Liver (tissue), 9 donors: Measurements from ENCODE around the gene MRGPRX2. TPM values are rescaled to one million over a fixed set of nuclear protein-coding genes. Genes with fewer than 3 reads are reported as not detected.

Source experiments
- DNase-seq: peaks from one replicate; pipeline ENCODE4 v3.0.0-alpha.2; 2017; ENCODE audit warnings: low spot score
- H3K27ac ChIP-seq, 2 donors: one replicate each; pipeline ENCODE4 v1.7.0; 2013; ENCODE audit warnings: inconsistent platforms in 2 of 2, low read length in 2 of 2, control low read depth in 1 of 2, low read depth in 1 of 2, mild to moderate bottlenecking in 1 of 2
- H3K27me3 ChIP-seq, 4 donors: one replicate each; pipeline versions ENCODE4 v1.6.1 to v1.7.0; 2013; ENCODE audit warnings: low read length in 3 of 4, inconsistent platforms in 1 of 4, mild to moderate bottlenecking in 1 of 4, moderate library complexity in 1 of 4; ENCODE audit not compliant: control insufficient read depth in 4 of 4, insufficient read depth in 4 of 4
- H3K36me3 ChIP-seq, 4 donors: one replicate each; pipeline versions ENCODE4 v1.6.1 to v1.7.0; 2013; ENCODE audit warnings: low read length in 3 of 4, mild to moderate bottlenecking in 3 of 4, low read depth in 1 of 4, moderate library complexity in 1 of 4; ENCODE audit not compliant: control insufficient read depth in 4 of 4, insufficient read depth in 3 of 4
- H3K4me1 ChIP-seq, 4 donors: one replicate each; pipeline versions ENCODE4 v1.6.1 to v1.7.0; 2013; ENCODE audit warnings: low read length in 3 of 4, mild to moderate bottlenecking in 3 of 4, moderate library complexity in 1 of 4; ENCODE audit not compliant: control insufficient read depth in 4 of 4, insufficient read depth in 4 of 4
- H3K4me3 ChIP-seq, 3 donors: one replicate each; pipeline versions ENCODE4 v1.6.1 to v1.7.0; 2013; ENCODE audit warnings: low read length in 3 of 3, control low read depth in 1 of 3, low read depth in 1 of 3, mild to moderate bottlenecking in 1 of 3
- H3K9ac ChIP-seq, 2 donors: one replicate each; pipeline ENCODE4 v1.7.0; 2013; ENCODE audit warnings: low read length in 2 of 2, mild to moderate bottlenecking in 2 of 2, moderate library complexity in 2 of 2, control low read depth in 1 of 2, low read depth in 1 of 2
- H3K9me3 ChIP-seq, 4 donors: one replicate each; pipeline versions ENCODE4 v1.6.1 to v1.7.0; 2013; ENCODE audit warnings: low read length in 3 of 4; ENCODE audit not compliant: control insufficient read depth in 4 of 4
- CTCF ChIP-seq: fragments of 150-350 bp; IDR thresholded peaks from 2 replicates; pipeline ENCODE4 v1.5.1; 2017; ENCODE audit warnings: improper control_type of control experiment, low read depth, low read length; ENCODE audit not compliant: missing input control
- EGR1 ChIP-seq, 2 donors: IDR thresholded peaks; 2 replicates each; pipeline ENCODE4 v1.6.1; 2016 to 2018; ENCODE audit warnings: antibody characterized with exemption in 2 of 2, low read depth in 2 of 2
- FOXA1 ChIP-seq: IDR thresholded peaks from 2 replicates; pipeline ENCODE4 v1.6.1; 2016; ENCODE audit warnings: antibody characterized with exemption
- FOXA2 ChIP-seq: IDR thresholded peaks from 2 replicates; pipeline ENCODE4 v1.6.1; 2016; ENCODE audit warnings: antibody characterized with exemption
- GABPA ChIP-seq, 2 donors: IDR thresholded peaks in 1 of 2; conservative IDR thresholded peaks in 1 of 2; 2 replicates each; pipeline ENCODE4 v1.6.1; 2016; ENCODE audit warnings: antibody characterized with exemption in 2 of 2, mild to moderate bottlenecking in 1 of 2, moderate library complexity in 1 of 2
- HNF4A ChIP-seq, 2 donors: conservative IDR thresholded peaks; 2 replicates each; pipeline ENCODE4 v1.6.1; 2016; ENCODE audit warnings: antibody characterized with exemption in 2 of 2, mild to moderate bottlenecking in 2 of 2
- HNF4G ChIP-seq: IDR thresholded peaks from 2 replicates; pipeline ENCODE4 v1.6.1; 2016; ENCODE audit warnings: antibody characterized with exemption
- JUND ChIP-seq, 2 donors: IDR thresholded peaks; 2 replicates each; pipeline ENCODE4 v1.6.1; 2016; ENCODE audit warnings: antibody characterized with exemption in 2 of 2
- NR2F2 ChIP-seq: IDR thresholded peaks from 2 replicates; pipeline ENCODE4 v1.6.1; 2016; ENCODE audit warnings: antibody characterized with exemption
- RAD21 ChIP-seq, 2 donors: IDR thresholded peaks; 2 replicates each; pipeline ENCODE4 v1.6.1; 2016; ENCODE audit warnings: antibody characterized with exemption in 2 of 2, mild to moderate bottlenecking in 2 of 2
- RXRA ChIP-seq, 2 donors: IDR thresholded peaks; 2 replicates each; pipeline ENCODE4 v1.6.1; 2017 to 2018; ENCODE audit warnings: antibody characterized with exemption in 2 of 2, mild to moderate bottlenecking in 1 of 2
- SP1 ChIP-seq: IDR thresholded peaks from 2 replicates; pipeline ENCODE4 v1.6.1; 2018; ENCODE audit warnings: antibody characterized with exemption, mild to moderate bottlenecking
- TAF1 ChIP-seq: conservative IDR thresholded peaks from 2 replicates; pipeline ENCODE4 v1.6.1; 2016; ENCODE audit warnings: antibody characterized with exemption, mild to moderate bottlenecking
- YY1 ChIP-seq: IDR thresholded peaks from 2 replicates; pipeline ENCODE4 v1.6.1; 2016; ENCODE audit warnings: antibody characterized with exemption, mild to moderate bottlenecking
- WGBS: extraction: QIAGEN DNeasy Blood & Tissue Kit; methylation state at CpG from one replicate; pipeline ENCODE4 v1.1.7; 2013; 5-methylcytosine and 5-hydroxymethylcytosine counted together
- polyA plus RNA-seq, 2 donors: library from polyadenylated mRNA; stranded (reverse) in 1 of 2; unstranded in 1 of 2; fragments of 200-250 nt in 1 of 2; fragments of >200 nt in 1 of 2; fragmentation: Nextera tagmentation in 1 of 2; extraction: Ambion mirVana in 1 of 2; gene quantifications; one replicate each; pipeline versions ENCODE4 v1.2.1 to v1.2.3, GENCODE V29; 2013 to 2015
- total RNA-seq, 2 donors: library from RNA; depleted of rRNA; stranded (reverse); fragments of >200 nt; gene quantifications; one replicate each; pipeline ENCODE4 v1.2.3, GENCODE V29; 2014
- TF ChIP-seq, protein P1 (sequence below): IDR thresholded peaks from 2 replicates; pipeline ENCODE4 v1.6.1; 2016; ENCODE audit warnings: antibody characterized with exemption
- TF ChIP-seq, protein P2 (sequence below): IDR thresholded peaks from 2 replicates; pipeline ENCODE4 v1.6.1; 2016; ENCODE audit warnings: antibody characterized with exemption
- TF ChIP-seq, protein P3 (sequence below): IDR thresholded peaks from 2 replicates; pipeline ENCODE4 v1.6.1; 2016; ENCODE audit warnings: antibody characterized with exemption, mild to moderate bottlenecking
- TF ChIP-seq, protein P4 (sequence below): IDR thresholded peaks from 2 replicates; pipeline ENCODE4 v1.6.1; 2016; ENCODE audit warnings: antibody characterized with exemption
- donor health status: healthy.
- donor health status: healthy.
- donor health status: healthy.
- donor health status: healthy.
- donor health status: healthy.

MRGPRX2 gene
- total and polyA plus RNA-seq, 4 donors: not detected

DNA sequence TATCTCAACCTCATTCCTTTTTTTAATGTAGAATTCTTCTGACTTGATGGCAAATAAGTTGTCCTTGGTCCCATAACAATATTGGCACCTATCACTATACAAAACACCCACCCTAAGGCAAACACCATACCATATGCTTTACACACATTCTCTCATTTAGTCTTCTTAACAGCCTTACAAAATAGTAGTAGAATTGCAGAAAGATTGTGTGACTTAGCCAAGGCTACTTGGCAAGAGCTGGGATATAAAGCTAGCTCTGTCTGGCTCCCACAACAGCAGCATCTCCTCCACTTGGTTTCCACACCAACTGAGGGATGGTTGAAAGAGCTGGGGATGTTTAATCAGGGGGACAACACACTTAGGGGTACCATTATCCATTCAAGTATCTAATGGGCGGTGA is 46.6 kb upstream of the MRGPRX2 start:
- no peak for TF ChIP-seq TAF1
- no peak for TF ChIP-seq RAD21 (IDR thresholded peaks at IDR 0.05)
- TF ChIP-seq, protein P1, sequence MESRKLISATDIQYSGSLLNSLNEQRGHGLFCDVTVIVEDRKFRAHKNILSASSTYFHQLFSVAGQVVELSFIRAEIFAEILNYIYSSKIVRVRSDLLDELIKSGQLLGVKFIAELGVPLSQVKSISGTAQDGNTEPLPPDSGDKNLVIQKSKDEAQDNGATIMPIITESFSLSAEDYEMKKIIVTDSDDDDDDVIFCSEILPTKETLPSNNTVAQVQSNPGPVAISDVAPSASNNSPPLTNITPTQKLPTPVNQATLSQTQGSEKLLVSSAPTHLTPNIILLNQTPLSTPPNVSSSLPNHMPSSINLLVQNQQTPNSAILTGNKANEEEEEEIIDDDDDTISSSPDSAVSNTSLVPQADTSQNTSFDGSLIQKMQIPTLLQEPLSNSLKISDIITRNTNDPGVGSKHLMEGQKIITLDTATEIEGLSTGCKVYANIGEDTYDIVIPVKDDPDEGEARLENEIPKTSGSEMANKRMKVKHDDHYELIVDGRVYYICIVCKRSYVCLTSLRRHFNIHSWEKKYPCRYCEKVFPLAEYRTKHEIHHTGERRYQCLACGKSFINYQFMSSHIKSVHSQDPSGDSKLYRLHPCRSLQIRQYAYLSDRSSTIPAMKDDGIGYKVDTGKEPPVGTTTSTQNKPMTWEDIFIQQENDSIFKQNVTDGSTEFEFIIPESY: no peak
- no peak for TF ChIP-seq NR2F2
- no peak for TF ChIP-seq HNF4G
- TF ChIP-seq, protein P2, sequence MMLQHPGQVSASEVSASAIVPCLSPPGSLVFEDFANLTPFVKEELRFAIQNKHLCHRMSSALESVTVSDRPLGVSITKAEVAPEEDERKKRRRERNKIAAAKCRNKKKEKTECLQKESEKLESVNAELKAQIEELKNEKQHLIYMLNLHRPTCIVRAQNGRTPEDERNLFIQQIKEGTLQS: no peak
- TF ChIP-seq RXRA (IDR thresholded peaks at IDR 0.05): no peak
- TF ChIP-seq JUND (IDR thresholded peaks at IDR 0.05): no peak
- TF ChIP-seq, protein P3, sequence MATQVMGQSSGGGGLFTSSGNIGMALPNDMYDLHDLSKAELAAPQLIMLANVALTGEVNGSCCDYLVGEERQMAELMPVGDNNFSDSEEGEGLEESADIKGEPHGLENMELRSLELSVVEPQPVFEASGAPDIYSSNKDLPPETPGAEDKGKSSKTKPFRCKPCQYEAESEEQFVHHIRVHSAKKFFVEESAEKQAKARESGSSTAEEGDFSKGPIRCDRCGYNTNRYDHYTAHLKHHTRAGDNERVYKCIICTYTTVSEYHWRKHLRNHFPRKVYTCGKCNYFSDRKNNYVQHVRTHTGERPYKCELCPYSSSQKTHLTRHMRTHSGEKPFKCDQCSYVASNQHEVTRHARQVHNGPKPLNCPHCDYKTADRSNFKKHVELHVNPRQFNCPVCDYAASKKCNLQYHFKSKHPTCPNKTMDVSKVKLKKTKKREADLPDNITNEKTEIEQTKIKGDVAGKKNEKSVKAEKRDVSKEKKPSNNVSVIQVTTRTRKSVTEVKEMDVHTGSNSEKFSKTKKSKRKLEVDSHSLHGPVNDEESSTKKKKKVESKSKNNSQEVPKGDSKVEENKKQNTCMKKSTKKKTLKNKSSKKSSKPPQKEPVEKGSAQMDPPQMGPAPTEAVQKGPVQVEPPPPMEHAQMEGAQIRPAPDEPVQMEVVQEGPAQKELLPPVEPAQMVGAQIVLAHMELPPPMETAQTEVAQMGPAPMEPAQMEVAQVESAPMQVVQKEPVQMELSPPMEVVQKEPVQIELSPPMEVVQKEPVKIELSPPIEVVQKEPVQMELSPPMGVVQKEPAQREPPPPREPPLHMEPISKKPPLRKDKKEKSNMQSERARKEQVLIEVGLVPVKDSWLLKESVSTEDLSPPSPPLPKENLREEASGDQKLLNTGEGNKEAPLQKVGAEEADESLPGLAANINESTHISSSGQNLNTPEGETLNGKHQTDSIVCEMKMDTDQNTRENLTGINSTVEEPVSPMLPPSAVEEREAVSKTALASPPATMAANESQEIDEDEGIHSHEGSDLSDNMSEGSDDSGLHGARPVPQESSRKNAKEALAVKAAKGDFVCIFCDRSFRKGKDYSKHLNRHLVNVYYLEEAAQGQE: no peak
- no peak for TF ChIP-seq FOXA2
- WGBS: 98% methylated on average over 1 of the region's 1 CpG

GRCh38 chr11:19105011-19105410 is 44.5 kb upstream of the MRGPRX2 start:
- H3K36me3 ChIP-seq: no peaks in the 10 kb centered on the region
- H3K9ac ChIP-seq: no peak overlapping the region
- WGBS: 78% methylated on average over 1 of the region's 1 CpG
- no peaks in the 10 kb centered on the region for H3K27me3 ChIP-seq
- no peak overlapping the region for H3K4me3 ChIP-seq
- no peak for DNase-seq
- H3K27ac ChIP-seq: no peak overlapping the region
- TF ChIP-seq TAF1: no peak
- TF ChIP-seq, protein P4, sequence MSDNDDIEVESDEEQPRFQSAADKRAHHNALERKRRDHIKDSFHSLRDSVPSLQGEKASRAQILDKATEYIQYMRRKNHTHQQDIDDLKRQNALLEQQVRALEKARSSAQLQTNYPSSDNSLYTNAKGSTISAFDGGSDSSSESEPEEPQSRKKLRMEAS: no peak
- TF ChIP-seq RAD21 (IDR thresholded peaks at IDR 0.05): no peak
- TF ChIP-seq NR2F2: no peak
- TF ChIP-seq RXRA (IDR thresholded peaks at IDR 0.05): no peak
- no peak for TF ChIP-seq FOXA2
- TF ChIP-seq, protein P2: no peak
- TF ChIP-seq HNF4G: no peak
- TF ChIP-seq JUND (IDR thresholded peaks at IDR 0.05): no peak
- TF ChIP-seq, protein P1: no peak
- TF ChIP-seq FOXA1: no peak
- no peak for TF ChIP-seq HNF4A (conservative IDR thresholded peaks at IDR 0.05)
- no peak for TF ChIP-seq YY1
- TF ChIP-seq, protein P3: no peak
- TF ChIP-seq SP1: no peak
- TF ChIP-seq CTCF: no peak
- TF ChIP-seq GABPA (IDR thresholded peaks at IDR 0.05 in 1 of 2, conservative IDR thresholded peaks at IDR 0.05 in 1 of 2): no peak
- TF ChIP-seq EGR1 (IDR thresholded peaks at IDR 0.05; ENCODE audit: low read depth in 2 of 2): no peak
- no peaks in the 10 kb centered on the region for H3K4me1 ChIP-seq
- peaks cover 0 to 1% (median 0%) of the 10 kb centered on the region in 4 donors for H3K9me3 ChIP-seq

More for the DNA sequence above, 46.6 kb upstream of the MRGPRX2 start:
- Histone ChIP-seq H3K9ac (no peak overlapping the region), H3K4me3 (no peak overlapping the region), H3K27ac (no peak overlapping the region), H3K27me3 (no peaks in the 10 kb centered on the region), H3K9me3 (no peaks in the 10 kb centered on the region), H3K36me3 (no peaks in the 10 kb centered on the region), H3K4me1 (no peaks in the 10 kb centered on the region)
- no peak for DNase-seq
